GM19238 (cell line): ENCODE measurements around the gene CDADC1.

Experiments
- DNase-seq: peaks from one replicate; pipeline ENCODE4 v3.0.0; 2011; ENCODE audit warnings: low spot score; ENCODE audit not compliant: insufficient read length

The CDADC1 gene

DNA sequence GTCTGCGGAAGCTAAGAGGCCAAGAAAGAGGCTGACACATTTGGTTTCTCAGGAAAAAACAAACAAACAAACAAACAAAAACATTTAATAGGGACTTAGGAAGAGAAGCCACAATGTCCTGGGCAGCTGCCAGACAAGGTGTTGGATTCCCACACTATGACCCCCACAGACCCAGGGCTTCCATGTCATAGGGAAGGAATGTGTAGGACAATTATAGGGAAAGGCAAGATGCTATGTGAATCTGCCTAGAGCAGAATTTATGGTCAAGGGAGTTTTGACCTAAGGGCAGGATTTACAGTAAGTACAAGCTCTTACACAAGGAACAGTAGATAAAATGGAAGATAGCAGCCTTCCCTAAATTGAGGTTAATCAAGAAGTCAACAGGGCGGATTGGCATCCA is 9.1 kb upstream of the CDADC1 start:
- DNase-seq: no peak

- no peak for DNase-seq
Observed at GRCh38 chr13:49240017-49240416, 7.7 kb upstream of the CDADC1 start.

DNA sequence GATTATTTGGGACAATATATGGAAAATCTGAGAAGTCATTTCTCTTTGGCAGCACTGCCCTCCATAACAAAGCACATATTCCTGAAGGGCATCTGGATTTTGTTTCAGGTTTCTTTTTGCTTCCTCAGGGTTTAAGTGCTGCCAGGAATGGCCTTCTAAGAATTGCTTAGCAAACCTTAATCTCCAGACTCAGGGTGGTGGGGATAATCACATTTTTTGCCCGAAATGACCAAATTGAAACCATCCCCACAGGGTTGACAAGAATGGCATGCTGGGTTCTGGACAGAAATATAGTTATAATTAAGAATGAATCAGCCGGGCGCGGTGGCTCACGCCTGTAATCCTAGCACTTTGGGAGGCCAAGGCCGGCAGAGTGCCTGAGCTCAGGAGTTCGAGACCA is 6.4 kb upstream of the CDADC1 start:
- DNase-seq: no peak

DNA sequence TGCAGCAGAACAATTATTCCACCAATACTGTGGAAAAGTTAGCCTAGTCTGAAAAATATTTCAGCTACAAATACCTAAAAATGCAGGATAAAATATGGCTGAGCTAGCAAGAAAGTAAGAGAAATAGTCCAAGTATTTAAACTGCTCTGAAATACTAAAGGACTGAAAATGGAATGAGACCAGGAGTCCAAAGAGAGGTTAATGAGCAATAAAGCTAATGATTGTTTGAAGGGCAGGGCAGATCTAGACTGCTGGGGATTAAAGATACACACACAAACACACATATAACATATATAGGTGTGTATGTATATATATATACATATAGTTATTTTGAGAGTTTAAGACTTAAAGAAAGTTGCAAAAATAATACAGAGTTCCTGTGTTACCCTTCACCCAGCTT is 2.6 kb upstream of the CDADC1 start:
- DNase-seq: no peak

DNA sequence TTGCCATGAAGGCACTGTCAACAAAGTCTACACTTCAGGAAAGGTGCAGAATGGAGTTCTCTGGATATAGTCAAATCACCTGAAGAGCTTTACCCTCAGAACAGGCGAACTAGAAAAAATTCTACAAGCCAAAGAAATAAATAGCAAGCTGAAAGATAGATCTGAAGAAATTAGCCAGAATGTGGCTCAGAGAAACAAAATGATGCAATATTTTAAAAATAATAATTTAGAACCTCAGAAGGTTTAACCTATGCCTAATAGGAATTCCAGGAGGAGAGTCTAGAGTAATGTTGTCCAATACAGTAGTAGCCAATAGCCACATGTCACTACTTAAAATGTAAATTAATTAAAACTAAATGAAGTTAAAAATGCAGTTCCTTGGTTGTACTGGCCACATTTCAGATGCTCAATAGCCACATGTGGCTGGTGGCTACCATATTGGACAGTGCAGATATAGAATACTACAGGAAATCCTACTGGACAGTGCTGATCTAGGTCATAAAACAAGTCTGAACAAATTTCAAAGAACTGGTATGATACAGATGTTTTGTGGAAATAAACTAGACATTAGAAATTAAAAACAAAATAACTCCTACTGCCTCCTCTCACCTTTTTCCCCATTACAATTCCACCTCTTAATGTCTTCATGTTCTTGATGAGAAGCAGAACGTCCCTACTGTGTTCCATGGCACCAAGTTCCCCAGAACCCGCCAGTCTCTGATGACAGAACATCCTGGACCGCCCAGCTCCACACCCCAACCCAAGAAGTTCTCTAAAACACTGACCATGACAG is 679 bp upstream of the CDADC1 start:
- no peak for DNase-seq

- no peak for DNase-seq
Observed at GRCh38 chr13:49248622-49249002, 887 bp downstream of the CDADC1 start.

- DNase-seq: no peak
Observed at GRCh38 chr13:49251326-49251725, 3.6 kb downstream of the CDADC1 start.

GRCh38 chr13:49253310-49253709 is 5.6 kb downstream of the CDADC1 start:
- DNase-seq: no peak

DNA sequence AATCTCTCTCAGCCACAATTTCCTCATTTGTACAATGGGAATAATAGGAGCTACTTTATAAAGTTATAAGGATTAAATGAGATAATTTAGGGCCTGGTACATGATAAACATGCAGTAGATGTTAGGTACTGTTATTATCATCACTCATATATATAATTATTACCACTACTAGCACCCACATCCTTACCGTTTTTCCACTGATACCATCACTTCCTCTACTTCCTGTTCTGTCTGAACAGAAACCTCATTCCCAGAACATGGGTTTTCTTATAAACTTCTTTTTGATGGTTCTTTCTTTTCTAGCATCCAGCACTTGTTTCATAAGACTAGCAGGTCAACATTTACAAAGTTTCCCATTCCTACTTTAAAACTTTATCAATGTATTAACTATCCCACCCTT is 6.3 kb downstream of the CDADC1 start:
- no peak for DNase-seq

GRCh38 chr13:49256841-49257240 is 9.1 kb downstream of the CDADC1 start:
- no peak for DNase-seq

DNA sequence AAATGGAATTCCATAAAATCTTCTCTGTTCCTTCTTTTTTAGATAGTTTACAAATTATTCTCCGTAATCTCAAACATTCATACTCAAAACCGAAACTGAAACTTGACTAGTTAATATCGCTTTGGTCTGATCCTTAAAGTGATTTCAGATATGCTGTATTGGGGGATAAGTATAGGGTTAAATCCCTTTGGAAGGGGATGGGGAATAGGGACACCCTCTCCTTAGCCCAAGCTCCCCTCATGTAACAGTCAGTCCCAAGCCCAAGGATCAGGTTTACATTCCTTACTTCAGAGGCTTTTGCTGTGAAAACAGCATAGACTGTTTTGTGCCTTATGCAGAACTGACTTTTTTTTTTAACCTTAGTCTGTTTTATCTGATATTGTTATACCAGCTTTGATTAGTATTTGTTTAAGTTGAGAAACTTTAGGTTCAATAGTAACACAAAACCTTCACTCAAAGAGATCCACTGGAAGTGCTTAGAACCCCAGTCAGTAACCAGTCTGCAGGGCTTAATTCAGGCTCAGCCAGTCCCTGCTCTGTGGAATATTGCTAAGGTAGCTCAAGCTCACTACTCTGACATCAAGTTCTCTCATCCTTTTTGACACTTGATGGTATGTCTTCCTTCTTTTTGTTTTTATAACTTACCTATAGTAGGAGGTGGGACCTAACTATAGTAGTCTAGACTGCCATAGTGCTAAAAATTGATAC is 10.5 kb downstream of the CDADC1 start:
- DNase-seq: no peak

GRCh38 chr13:49259586-49259985 is 11.9 kb downstream of the CDADC1 start:
- DNase-seq: no peak

DNA sequence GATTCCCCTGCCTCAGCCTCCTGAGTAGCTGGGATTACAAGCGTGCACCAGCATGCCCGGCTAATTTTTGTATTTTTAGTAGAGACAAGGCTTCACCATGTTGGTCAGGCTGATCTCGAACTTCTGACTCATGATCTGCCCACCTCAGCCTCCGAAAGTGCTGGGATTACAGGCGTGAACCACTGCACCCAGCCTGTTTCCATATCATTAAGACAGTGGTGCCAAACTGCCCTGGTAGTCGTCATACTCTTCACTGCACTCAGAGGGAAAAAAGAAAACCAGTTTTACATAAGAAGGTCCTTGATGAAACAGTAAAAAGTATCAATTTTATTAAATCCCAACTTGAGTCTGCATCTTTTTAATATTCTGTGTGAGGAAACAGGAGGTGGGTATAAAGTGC is 14.9 kb downstream of the CDADC1 start:
- no peak for DNase-seq

DNA sequence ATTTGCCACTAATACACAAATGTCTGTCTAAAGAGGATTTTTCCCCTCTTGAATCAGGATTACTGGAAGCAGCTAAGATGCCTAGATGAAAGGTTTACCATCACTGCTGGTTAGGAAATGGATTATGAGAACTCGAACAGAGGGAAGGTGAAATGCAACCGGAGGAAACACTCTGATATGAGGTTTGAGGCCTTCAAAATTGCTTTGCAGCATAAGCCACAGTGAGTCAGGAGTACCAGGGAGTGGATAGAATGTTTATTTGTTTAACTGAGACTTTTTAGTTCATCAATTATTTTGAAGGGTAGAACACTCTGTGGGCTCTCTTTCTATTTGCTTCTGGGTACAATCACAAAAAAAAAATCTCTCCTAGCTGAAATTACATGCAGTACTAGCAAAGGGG is 18.1 kb downstream of the CDADC1 start:
- no peak for DNase-seq

DNA sequence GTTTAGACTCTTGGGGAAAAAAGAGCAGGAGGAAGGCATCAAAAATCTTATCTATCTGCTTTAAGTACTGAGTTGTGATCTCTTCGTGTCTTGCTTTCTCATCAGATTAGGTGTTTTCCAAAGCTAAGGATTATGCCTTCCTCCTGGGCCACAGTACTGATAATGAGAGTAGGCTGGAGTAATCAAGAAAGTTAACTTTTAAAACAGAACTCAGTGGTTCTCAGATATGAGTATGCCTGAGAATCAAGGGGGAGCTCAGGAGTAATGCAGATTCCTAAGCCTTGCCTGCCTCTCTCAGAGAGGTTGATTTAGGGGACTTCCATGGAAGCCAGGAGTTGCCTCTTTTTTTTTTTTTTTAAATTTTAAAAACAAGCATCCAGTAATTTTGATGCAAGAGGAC is 23.5 kb downstream of the CDADC1 start:
- no peak for DNase-seq

DNA sequence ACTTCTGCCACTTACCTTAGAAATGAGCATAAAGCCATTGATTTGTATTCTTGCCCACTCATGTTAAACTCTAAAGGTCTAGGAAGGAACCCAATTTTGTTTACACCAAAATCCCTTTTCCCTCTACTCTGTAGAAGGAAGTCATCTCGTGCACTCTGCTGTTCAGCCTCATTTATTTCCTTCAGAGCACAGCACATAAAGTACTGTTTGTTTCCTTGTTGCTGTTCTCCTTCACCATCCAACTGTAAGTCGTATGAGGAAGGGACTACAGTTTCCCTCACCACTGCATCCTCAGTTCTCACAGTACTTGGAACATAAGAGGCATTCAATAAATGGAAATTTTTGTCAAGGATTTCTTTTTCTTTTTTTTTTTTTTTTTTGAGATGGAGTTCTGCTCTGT is 24.6 kb downstream of the CDADC1 start:
- DNase-seq: no peak

GRCh38 chr13:49278211-49278610 is 30.5 kb downstream of the CDADC1 start:
- DNase-seq: no peak

DNA sequence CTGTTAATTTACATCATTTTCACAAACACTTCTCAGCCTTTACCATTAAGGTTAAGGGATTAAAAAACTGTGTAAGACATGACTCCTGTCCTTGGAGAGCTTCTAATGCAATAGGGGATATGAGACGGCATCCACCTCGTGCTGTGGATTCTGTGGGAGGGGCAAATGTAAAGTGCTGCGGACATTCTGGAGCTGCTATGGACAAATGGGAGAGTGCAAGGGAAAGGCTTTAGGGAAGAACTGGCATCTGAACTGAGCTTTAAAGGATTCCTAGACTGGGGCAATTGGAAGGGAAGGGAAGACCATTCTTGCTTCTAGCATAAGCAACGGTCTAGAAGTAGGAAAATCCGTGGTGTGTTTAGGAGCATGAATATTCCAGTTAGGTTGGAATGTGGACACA is 31.4 kb downstream of the CDADC1 start:
- DNase-seq: no peak

- no peak for DNase-seq
Observed at GRCh38 chr13:49279885-49280284, 32.2 kb downstream of the CDADC1 start.

GRCh38 chr13:49287995-49288394 is 40.3 kb downstream of the CDADC1 start:
- DNase-seq: no peak

GRCh38 chr13:49288458-49288857 is 40.7 kb downstream of the CDADC1 start:
- DNase-seq: no peak

GRCh38 chr13:49292742-49293486 is 45.2 kb downstream of the CDADC1 start:
- no peak for DNase-seq
